ENCODE results near the gene MORF4L1.
A peak's percentile ranks its signal among the peaks of the same experiment; 100 is the strongest.
"Not testable (repeated sequence)": the region's sequence is repeated elsewhere in the genome, so short reads cannot be mapped to it uniquely, and the experiment has no call there.

Gene MORF4L1

DNA sequence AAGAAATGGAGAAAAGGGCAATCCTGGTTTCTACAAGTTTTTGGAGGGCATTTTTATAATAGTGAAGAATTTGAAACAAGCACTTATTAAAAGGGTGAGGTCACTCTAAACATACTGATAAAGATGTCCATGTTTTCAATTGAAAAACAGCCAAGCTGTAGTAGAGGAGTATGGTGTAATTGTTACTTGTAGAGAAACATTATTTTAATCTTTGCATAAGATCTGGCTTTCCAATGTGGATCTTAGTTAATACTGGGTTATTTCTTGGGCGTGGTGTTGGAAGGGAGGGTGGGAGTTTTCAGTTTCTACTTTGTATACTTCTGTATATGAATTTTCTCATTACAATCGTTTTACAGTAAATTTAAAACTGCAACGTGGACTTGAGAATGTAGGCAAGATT lies 22.8 kb downstream of the MORF4L1 start:
- no peak overlapping the region for H3K4me3 ChIP-seq (ENCODE audit: low read depth, low read length)
- TF ChIP-seq, protein P1, sequence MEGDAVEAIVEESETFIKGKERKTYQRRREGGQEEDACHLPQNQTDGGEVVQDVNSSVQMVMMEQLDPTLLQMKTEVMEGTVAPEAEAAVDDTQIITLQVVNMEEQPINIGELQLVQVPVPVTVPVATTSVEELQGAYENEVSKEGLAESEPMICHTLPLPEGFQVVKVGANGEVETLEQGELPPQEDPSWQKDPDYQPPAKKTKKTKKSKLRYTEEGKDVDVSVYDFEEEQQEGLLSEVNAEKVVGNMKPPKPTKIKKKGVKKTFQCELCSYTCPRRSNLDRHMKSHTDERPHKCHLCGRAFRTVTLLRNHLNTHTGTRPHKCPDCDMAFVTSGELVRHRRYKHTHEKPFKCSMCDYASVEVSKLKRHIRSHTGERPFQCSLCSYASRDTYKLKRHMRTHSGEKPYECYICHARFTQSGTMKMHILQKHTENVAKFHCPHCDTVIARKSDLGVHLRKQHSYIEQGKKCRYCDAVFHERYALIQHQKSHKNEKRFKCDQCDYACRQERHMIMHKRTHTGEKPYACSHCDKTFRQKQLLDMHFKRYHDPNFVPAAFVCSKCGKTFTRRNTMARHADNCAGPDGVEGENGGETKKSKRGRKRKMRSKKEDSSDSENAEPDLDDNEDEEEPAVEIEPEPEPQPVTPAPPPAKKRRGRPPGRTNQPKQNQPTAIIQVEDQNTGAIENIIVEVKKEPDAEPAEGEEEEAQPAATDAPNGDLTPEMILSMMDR (conservative IDR thresholded peaks at IDR 0.05; ENCODE audit: low read depth, low read length): no peak
- DNase-seq (ENCODE audit: low read depth): no peak

GRCh38 chr15:78898540-78898939 lies 25.9 kb downstream of the MORF4L1 start:
- DNase-seq (ENCODE audit: low read depth): no peak
- TF ChIP-seq, protein P1 (conservative IDR thresholded peaks at IDR 0.05; ENCODE audit: low read depth, low read length): no peak
- H3K4me3 ChIP-seq (ENCODE audit: low read depth, low read length): no peak overlapping the region

- H3K4me3 ChIP-seq (ENCODE audit: low read depth, low read length); DNase-seq (ENCODE audit: low read depth): not testable (repeated sequence)
Measured at GRCh38 chr15:78900819-78901533, 28.3 kb downstream of the MORF4L1 start.

DNA sequence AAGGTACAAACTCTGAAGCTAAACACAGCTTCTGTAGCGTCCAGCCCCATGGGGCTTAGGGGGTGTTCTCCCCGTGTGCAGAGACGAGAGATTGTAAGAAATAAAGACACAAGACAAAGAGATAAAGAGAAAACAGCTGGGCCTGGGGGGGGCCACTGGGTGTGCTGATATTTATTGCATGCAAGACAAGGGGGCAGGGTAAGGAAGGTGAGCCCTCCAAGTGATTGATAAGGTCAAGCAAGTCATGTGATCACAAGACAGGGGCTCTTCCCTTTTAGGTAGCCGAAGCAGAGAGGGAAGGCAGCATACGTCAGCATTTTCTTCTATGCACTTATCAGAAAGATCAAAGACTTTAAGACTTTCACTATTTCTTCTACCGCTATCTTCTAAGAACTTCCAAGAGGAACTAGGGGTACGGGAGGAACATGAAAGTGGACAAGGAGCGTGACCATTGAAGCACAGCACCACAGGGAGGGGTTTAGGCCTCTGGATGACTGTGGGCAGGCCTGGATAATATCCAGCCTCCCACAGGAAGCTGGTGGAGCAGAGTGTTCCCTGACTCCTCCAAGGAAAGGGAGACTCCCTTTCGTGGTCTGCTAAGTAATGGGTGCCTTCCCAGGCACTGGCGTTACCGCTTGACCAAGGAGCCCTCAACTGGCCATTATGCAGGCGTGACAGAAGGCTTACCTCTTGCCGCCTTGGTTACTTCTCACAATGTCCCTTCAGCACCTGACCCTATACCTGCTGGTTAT lies 29.8 kb downstream of the MORF4L1 start:
- not testable (repeated sequence) for H3K4me3 ChIP-seq (ENCODE audit: low read depth, low read length)

DNA sequence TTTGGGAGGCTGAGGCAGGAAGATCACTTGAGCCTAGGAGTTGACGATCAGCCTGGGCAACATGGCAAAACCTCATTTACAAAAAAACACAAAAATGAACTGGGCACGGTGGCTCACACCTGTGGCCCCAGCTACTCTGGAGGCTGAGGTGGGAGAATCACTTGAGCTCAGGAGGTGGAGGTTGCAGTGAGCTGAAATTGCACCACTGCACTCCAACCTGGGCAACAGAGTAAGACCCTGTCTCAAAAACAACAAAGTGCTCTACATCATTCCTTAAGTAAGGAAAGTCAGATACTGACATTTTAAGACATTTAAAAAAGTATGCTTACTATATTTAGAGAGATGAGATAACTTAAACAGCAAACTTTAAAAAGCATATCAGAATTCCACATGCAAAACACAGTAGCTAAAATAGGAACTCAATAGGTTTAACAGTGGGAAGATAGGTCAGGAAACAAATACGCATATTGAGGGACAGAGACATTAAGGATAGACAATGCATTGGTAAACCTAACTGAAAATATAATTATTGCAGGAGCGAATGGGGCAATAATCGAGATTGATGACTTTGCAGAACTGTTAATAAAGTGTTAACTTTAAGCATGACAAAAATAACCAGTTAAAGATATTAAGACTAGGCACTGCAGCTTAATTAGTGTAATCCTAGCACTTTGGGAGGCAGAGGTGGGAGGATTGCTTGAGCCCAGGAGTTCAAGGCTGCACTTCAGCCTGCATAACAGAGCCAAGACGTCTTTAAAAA lies 32.1 kb downstream of the MORF4L1 start:
- TF ChIP-seq, protein P1 (conservative IDR thresholded peaks at IDR 0.05; ENCODE audit: low read depth, low read length): no peak
- DNase-seq (ENCODE audit: low read depth): no peak
- no peak overlapping the region for H3K4me3 ChIP-seq (ENCODE audit: low read depth, low read length)

More for the DNA sequence above, 29.8 kb downstream of the MORF4L1 start:
- not testable (repeated sequence) for DNase-seq (ENCODE audit: low read depth)

- TF ChIP-seq, protein P1 (conservative IDR thresholded peaks at IDR 0.05; ENCODE audit: low read depth, low read length): no peak
- no peak overlapping the region for H3K4me3 ChIP-seq (ENCODE audit: low read depth, low read length)
- peak; percentile 82 for DNase-seq (ENCODE audit: low read depth)
Measured at GRCh38 chr15:78906316-78906620, 33.6 kb downstream of the MORF4L1 start.

GRCh38 chr15:78907577-78907976 lies 34.9 kb downstream of the MORF4L1 start:
- DNase-seq (ENCODE audit: low read depth): no peak
- no peak overlapping the region for H3K4me3 ChIP-seq (ENCODE audit: low read depth, low read length)
- TF ChIP-seq, protein P1 (conservative IDR thresholded peaks at IDR 0.05; ENCODE audit: low read depth, low read length): peak; percentile 42

All from choroid plexus epithelial cell (primary cell).